HG03108 (cell line): ENCODE results near the gene MTHFD1L.

Experiments
- ATAC-seq: cut with Tn5 transposase; IDR thresholded peaks from one replicate; pipeline ENCODE4 v1.9.1; 2021; ENCODE audit warnings: moderate library complexity; ENCODE audit not compliant: unreplicated experiment

MTHFD1L gene

DNA sequence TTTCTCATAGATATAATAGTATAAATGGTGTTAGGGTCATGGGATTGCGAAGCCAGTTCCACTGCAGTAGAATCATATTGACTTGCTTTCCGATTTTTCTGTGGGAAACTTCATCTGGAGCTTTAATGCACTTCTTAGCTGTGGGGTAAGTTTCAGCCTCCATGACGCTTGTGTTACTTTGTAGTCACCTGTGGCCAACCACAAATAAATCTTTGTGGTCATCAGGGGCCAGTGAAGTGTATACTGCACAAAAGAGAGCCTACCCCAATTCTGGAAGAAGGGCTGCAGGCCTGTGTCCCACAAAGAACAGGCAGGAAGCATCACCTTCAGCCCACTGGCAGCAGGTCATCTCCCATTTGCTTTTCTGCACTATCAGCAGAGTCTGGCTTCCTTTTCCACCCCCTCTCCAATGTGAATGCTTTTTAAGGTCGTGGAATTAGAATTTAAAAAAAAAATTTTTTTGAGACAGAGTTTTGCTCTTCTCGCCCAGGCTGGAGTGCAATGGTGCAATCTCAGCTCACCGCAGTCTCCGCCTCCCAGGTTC is 32.0 kb downstream of the MTHFD1L start:
- peak; percentile 46 for ATAC-seq

DNA sequence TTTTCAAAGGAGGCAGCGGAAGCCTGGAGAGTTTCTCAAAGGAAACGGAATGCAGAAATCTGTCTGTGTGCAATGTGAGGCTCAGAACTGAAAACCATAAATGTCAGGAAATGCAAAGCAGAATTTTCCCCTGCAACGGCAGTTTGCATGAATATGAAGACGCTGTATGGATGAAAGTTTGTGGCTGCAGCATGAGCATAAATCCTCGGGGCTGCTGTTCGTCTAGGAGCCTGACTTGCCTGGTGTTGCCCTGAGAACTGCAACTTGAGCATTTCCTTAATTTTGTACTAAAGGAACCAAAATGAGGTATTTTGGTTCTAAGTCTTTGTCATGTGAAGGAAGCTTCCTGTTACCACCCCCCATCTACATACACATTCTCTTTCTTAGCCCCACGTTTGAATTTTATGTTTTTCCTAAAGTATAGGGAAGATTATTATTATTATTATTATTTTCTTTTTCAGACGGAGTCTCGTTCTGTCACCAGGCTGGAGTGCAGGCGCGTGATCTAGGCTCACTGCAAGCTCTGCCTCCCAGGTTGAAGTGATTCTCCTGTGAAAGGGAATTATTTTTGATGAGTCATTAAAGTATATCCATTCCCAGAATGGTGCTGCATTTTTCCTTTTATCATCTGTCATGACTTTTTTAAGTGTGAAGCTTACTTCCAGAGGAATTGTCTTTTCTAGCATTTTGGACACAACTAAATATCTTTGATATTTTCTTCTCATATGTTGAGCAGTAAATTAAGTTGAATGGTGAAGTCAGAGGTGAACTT is 33.1 kb downstream of the MTHFD1L start:
- peak; percentile 43 for ATAC-seq

DNA sequence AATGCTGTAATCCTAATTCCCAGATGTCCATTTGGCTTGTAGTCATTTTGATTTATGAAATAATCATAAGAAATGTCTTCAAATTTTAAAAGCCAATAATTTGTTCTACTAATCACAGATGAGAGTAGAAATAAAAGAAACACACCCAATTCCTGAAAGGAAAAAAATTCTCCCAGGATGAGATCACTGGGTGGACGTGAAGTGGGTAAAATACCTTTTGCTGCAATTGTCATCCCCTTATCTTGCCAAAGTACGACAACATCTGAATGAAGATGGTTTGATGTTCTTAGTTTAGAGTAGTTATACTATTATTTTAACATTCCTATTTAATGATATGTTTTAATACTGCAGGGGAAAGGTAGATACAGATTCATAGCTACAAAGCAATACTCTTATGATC is 33.7 kb downstream of the MTHFD1L start:
- ATAC-seq, result no peak

DNA sequence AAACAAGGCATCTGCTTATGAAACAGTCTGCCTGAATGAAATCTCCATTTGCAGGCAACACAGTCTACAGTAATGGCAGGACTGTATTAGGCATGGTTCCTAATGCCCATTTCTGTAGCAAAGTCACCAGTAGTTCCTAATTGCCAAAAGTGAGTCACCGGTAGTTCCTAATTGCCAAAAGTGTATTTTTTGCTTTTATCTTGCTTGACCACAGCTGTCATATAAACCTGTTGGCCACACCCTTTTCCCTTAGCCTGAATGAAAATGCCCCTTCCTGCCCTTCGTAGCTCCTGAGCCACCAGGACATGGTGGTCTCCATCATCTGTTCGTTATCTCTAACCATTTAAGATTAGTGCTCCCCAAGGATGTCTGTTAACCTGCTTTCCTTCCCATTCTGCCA is 34.5 kb downstream of the MTHFD1L start:
- no peak for ATAC-seq

DNA sequence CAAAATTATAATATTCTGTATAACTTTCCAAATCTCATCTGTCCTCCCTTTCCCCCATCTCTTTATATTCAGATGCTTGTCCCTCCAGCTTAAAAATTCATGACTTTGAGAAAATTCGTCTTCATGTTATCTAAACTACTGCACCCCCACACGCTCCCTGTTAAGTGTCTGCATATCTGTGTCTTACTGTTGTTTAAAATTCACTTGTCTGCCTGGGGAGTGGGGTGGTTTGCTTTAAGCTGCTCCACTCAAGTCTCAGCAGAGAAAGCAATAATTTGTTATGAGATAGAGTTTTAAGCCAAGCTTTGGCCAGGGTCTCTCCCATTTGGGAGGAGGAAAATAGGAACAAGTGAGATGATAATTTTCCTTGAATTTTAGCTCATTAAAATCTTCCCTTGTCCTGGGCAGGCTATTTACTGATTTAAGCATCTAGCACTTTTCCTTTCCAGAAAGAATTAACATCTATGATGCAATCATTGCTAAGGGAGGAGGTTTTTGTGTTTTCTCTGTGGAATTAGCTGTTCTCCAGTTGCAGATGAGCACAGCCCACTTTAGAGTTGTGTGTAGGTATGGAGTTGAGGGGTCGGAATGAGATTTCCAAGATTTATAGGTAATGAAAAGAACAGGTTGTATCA is 36.8 kb downstream of the MTHFD1L start:
- ATAC-seq, result no peak

DNA sequence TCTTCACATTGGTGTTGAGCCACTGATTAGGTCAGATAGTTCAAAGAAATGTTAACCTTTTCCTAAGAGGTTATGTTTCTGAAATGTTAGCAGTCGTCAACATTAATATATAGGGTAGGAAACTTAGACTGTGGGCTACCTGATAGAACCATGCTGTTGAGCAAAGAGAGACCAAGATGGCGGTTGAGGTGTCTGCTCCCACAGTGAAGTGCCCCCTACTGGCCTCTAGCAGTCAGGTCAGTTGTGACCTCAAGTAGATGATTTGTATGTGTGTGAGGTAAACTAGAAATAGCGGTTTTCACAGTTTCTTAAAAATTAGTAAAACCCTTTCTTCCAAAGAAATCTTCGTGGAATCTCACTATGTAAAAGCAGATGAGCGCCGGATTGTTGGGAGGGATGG is 40.3 kb downstream of the MTHFD1L start:
- ATAC-seq, result no peak

DNA sequence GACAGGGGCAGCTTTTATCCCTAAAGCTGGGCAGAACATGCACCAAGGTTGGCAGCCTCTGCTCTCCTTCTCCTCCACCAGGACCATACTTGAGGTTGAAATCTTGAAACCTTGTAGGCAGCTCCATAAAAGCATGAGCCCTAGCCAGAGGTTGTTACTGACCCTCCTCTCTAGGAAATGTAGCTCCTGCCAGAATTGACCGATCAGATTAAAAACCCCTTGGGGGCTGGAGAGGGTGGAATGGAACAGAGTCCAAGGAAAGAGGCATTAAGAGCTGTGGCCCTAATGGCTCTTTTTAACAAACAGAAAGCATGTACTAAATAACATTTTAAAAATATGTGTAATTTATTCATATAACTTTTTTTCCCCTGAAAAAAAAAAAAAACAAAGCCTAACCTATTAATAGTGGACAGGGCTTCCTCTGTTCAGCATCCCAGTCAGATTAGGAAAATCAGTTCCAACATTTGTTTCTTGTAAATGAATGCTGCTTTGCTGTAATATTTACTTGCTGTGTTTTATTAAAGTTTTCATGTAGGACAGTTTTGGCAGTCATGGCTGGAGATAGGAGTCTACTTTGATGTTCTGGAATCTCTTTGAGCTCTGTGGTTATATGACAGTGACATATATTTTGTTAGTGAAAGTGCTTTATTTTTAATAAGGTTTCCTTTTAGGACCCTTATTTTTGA is 41.3 kb downstream of the MTHFD1L start:
- ATAC-seq, result no peak

DNA sequence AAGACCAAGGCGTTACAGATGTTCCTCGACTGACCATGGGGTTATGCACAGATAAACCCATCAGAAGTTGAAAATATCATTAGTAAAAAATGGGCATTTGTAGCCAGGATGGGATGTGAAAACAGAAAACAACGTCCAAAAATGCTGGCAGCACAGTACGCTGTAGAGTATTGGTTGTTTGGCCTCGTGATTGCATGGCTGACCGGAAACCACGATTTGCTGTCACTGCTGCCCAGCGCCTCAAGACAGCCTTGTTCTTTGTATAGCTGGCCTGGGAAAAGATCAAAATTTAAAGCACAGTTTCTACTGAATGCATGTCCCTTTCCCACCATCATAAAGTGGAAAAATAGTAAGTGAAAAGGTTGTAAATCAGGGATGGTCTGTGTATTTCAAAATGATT is 41.9 kb downstream of the MTHFD1L start:
- ATAC-seq, result no peak

DNA sequence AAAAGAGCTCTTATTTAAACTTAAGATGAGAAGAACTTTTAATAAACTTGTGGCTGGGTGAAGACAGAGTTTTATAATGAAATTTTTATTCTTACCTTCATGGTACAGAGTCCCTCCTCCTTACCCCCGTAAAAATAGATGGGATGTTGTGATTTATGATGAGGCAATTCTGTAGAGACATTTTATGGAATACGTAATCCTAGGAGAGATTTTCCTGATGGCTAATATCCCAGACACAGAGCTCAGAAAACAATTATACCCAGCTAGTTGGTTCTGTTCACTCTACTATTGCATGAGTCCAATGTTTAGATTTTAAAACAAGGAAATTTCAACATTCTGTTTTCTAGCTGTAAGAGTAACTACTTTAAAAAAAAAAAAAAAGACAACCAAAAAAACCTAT is 43.4 kb downstream of the MTHFD1L start:
- no peak for ATAC-seq

DNA sequence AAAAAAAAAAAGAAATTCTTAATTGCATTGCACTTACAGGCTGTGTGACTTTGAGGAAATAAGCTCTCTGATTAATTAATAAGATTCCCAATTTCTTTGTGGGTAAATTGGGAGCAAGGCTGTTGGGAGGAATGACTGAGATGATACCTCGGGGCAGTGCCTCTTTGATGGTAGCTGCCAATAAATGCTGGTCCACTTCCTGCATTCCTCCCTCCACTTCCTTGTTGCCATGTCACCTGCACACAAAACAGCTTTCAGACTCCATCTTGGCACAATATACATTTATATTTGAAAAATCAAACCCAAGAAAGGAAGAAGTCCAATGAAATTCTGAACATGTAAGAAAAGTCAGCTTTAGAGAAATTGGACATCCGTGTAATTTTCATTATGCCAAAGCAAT is 45.1 kb downstream of the MTHFD1L start:
- ATAC-seq, result no peak

DNA sequence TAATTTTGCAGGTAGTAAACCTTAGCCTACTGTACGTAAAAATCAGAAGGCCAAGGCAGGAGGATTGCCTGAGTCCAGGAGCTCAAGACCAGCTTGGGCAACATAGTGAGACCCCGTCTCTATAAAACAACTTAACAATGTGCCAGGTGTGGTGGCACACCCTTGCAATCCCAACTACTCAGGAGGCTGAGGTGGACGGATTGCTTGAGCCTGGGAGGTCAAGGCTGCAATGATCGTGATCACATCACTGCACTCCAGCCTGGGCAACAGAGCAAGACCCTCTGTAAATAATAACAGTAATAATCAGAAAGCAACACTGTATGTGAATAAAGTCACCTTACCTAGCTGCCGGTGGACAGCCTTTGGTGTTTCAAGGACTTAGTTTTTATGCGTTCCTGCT is 48.9 kb downstream of the MTHFD1L start:
- ATAC-seq, result no peak

DNA sequence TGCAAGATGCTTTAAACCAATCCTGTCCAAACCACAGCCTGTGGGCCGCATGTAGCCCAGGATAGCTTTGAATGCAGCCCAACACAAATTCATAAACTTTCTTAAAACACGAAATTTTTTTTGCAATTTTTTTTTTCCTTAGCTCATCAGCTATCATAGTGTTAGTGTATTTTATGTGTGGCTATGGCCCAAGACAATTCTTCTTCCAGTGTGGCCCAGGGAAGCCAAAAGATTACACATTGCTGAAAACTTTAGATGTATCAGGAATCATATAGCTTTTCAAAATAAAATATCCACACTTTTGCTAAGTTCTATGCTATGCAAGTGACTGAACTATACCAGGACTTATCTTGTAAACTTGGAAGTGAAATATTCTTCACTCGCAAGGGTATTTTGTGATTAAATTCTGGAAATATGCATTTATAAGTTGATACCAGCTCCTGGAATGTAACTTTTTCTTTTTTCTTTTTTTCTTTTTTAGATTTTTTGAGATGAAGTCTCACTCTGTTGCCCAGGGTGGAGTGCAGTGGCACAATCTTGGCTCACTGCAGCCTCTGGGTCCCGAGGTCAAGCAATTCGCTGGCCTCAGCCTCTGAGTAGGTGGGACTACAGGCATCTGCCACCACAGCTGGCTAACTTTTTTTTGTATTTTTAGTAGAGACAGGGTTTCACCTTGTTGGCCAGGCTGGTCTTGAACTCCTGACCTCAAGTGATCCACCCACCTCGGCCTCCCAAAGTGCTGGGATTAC is 49.8 kb downstream of the MTHFD1L start:
- ATAC-seq, result no peak

DNA sequence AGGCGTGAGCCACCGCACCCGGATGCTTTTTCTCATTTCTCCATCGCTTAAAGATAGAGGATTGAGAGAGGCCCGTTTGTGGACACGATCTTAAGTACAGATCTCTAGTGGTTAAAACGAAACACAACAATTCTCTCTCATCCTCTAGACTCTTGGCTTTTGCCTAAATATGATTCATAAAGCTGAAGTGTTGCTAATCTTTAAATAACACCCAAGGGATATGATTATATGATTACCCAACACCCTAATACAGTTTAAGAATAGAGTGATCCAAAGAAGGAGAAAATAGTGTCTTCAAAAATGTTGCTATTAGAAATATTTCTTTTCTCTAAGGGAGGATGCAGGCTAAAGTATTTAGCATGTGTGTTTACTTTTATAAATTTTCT is 50.4 kb downstream of the MTHFD1L start:
- no peak for ATAC-seq

DNA sequence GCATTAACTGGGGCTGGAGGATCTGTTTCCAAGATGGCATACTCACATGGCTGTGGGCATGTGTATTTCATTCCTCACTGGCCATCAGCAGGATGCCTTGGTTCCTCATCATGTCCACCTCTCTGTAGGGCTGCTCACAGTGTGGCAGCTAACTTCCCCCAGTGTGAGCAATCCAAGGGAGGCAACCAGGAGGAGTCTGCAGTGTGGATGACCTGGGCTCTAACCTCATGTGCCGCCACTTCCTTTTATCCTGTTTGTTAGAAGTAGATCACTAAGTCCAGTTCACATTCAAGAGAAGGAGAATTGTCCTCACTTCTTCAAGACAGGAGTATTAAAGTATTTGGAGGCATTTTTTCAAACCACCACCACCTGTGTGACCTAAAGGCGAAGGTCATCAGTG is 54.4 kb downstream of the MTHFD1L start:
- no peak for ATAC-seq

DNA sequence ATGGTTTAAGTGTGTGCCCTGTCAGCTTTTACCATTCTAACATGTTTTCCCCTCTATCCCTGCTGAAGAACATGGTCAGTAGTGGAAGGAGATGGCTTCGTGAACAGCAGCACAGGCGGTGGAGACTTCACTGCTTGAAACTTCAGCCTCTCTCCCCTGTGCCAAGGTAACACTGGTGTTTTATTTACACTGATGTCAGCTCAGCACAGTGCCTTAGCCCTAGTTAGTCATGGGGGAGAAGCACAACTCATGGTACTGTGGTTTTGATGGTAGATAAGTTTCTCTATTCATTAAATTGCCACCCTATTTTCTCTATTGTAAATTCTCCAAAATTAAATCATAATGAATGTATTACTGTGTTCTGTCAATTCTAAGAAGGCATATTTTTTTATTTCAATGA is 56.6 kb downstream of the MTHFD1L start:
- ATAC-seq, result no peak

DNA sequence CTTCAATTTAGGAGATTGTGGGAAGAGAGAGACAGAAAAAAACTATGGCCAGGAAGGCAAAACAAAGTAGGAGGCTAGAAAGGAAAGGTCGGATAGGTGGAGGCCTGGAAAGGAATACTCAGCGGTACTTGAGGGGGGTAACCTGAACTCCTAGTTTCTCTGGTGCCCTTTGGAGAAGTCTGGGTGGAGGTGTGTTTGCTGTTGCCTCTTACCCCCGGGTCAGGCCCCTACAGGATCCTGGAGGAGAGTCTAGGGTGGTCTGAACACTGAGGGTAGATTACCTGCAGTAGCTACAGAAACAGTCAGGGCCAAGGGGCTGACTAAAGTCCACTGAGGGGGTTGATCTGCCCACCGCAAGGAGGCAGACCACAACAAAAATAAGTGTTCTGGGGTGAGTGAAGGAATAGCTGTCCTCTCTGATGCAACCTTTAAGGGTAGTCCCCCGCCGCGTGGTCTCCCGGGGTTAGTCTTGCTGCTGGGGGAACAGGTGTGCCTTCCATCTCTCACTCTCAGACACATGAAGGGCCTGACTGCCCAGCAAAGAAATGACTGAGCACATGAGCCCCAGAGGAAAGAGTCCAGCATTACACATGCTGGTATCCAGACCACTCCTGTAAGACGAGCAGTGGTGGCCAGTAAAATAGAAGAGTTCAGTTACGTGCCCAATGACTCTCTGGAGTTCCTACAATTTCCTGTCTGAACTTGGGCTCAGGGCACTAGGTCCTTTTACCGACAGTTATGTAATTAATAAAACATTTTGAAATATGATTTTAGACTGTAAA is 59.5 kb downstream of the MTHFD1L start:
- ATAC-seq, result no peak

DNA sequence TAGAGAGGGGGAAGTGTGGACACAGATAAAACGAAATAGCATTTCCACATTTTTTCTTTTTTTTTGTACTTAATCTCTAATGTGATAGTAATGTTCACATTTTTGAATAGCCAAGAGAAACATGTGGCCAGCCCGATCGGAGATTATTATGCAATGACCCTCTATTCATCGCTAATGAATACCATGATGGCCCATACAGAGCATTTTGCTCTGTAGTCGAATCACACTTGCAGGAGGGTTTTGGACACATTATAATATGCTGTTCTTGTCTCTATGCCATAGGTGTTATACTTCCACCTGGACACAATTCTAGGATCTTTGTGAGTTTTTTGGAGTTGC is 60.1 kb downstream of the MTHFD1L start:
- no peak for ATAC-seq

DNA sequence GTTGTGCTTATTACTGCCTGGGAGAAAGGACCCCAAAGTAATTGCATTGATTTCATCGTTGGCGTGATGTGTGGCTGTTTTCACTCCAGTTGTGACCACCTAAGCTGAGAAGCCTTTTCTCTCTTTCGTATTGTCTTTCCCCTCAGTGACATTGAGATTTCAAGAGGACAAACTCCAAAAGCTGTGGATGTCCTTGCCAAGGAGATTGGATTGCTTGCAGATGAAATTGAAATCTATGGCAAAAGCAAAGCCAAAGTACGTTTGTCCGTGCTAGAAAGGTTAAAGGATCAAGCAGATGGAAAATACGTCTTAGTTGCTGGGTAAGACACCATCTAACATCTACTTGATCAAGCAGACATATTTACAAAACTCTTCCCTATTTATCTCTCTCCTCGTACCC is 60.5 kb downstream of the MTHFD1L start:
- ATAC-seq, result no peak

DNA sequence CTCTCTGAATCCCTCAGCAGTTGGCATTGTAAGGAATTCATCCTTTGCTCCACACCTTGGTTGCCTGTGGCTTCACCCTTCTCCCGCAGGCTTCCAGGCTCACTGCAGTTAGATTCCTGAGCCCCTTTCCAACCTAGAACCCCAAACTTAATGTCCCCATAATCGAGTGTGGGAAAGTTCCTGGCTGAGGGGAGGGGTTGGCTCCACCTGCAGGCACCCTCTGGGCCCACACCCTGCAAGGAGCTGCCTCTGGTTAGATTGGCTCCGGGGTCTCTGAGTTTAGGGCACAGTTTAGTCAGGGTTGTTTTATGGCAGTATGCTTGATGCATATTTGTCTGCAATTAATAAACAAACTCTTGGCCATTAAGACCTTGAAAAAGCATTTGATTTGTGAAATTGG is 63.4 kb downstream of the MTHFD1L start:
- no peak for ATAC-seq

DNA sequence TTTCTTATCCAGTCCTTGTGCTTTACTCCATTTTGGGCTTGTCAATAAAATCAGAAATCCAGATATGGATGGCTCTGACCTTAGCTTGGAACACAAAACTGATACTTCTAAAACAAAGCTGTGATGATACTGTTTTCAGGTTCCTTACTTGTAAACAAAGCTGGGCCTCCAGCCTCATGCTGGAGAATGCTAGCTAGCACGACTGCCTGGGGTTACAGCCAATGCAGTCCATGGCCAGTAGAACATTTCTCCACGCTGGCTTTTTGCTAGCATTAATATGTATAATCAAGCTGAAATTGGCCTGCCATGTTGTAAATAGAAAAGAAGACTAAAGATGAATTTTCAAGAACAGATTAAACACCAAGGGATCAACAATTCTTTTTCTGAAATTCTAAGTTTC is 63.9 kb downstream of the MTHFD1L start:
- no peak for ATAC-seq

DNA sequence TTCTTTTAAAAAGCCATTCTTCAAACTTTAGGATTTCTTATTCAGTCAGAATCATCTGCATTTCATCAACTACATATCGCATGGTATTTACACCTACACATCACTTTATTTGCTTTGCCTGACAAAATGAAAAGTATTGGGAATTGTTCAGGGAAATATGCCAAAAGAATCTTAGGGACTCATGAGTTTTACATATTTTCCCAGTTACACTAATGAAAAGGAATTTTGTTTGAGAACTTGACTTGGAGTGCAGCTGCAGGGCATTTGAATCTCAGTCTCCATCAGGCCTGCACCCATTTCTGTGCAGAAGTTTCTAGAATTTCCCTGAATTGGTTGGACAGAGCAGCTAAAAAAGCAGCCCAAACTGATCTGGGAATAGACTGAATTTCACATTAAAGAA is 65.3 kb downstream of the MTHFD1L start:
- no peak for ATAC-seq
